GM12891 (cell line): Measurements from ENCODE around the gene RPS21.

Experiments used
- POLR2A ChIP-seq: IDR thresholded peaks from 2 replicates; pipeline ENCODE4 v1.6.1; 2011; ENCODE audit warnings: low read depth, low read length, control low read depth
- POLR2AphosphoS5 ChIP-seq: IDR thresholded peaks from 2 replicates; pipeline ENCODE4 v1.6.1; 2011; ENCODE audit warnings: low read depth, low read length, control low read depth
- POU2F2 ChIP-seq: IDR thresholded peaks from 2 replicates; pipeline ENCODE4 v1.6.1; 2011; ENCODE audit warnings: low read depth, mild to moderate bottlenecking, control low read depth, low read length, moderate library complexity
- TAF1 ChIP-seq: IDR thresholded peaks from 2 replicates; pipeline ENCODE4 v1.6.1; 2011; ENCODE audit warnings: low read depth, low read length, control low read depth

DNA sequence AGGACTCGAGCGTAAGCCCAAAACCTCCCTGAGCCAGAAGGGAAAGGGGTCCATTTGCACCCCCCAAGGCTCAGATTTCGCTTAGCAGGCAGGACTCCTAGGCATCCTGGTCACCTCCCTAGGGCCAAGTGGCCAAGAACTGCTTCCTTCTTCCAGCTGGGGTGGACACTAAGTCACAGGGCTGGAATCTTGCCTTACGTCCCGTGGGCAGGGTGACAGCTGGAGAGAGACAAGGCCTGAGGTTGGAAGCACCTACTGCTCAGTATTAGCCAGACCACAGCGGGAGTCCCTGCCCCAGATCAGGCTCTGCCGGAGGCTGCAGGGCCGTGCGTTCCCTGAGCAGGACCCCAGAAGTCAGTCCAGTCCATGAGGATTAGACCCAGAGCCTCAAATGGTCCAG is 39.5 kb upstream of the RPS21 start:
- no peak for TF ChIP-seq POLR2A
- no peak for TF ChIP-seq POLR2AphosphoS5
- no peak for TF ChIP-seq POU2F2
- TF ChIP-seq TAF1 = no peak
